Muscle of leg (tissue), 11 donors: ENCODE results near the gene PPCS. TPM values are rescaled to one million over a fixed set of nuclear protein-coding genes. Genes with fewer than 3 reads are reported as not detected.
A peak's percentile ranks its signal among the peaks of the same experiment; 100 is the strongest.

ENCODE experiments used
- DNase-seq: peaks from one replicate; pipeline ENCODE4 v3.0.0; 2013
- H3K27ac ChIP-seq: one replicate; pipeline ENCODE4 v1.5.1; 2013; ENCODE audit warnings: mild to moderate bottlenecking, low read length, control low read depth
- H3K27me3 ChIP-seq: one replicate; pipeline ENCODE4 v1.6.1; 2013; ENCODE audit warnings: low read length; ENCODE audit not compliant: control insufficient read depth, insufficient read depth
- H3K36me3 ChIP-seq: one replicate; pipeline ENCODE4 v1.6.1; 2013; ENCODE audit warnings: low read length; ENCODE audit not compliant: control insufficient read depth, insufficient read depth
- H3K4me1 ChIP-seq: one replicate; pipeline ENCODE4 v1.6.1; 2013; ENCODE audit warnings: low read length; ENCODE audit not compliant: control insufficient read depth, insufficient read depth
- H3K4me3 ChIP-seq: one replicate; pipeline ENCODE4 v1.5.1; 2013; ENCODE audit warnings: low read length, control low read depth
- H3K9me3 ChIP-seq: replicated peaks from 2 replicates; pipeline ENCODE4 v1.6.1; 2013; ENCODE audit warnings: low read depth, low read length; ENCODE audit not compliant: control insufficient read depth
- WGBS: methylation state at CpG from one replicate; pipeline ENCODE4 v1.1.5; 2013; ENCODE audit warnings: missing lambda C conversion rate; ENCODE audit not compliant: insufficient coverage; 5-methylcytosine and 5-hydroxymethylcytosine counted together
- polyA plus RNA-seq, 8 donors: library from polyadenylated mRNA; unstranded; fragments of 120-200 nt; gene quantifications; one replicate each; pipeline versions ENCODE4 v1.2.1 to v1.2.3, GENCODE V29; 2013; ENCODE audit warnings: inconsistent platforms in 1 of 8, low replicate concordance in 1 of 8; ENCODE audit not compliant: insufficient read length in 8 of 8, insufficient read depth in 1 of 8
- total RNA-seq: library from RNA; stranded (reverse); fragments of 120-200 nt; gene quantifications from one replicate; pipeline ENCODE4 v1.2.4, GENCODE V29; 2013

PPCS gene
- total and polyA plus RNA-seq, 9 donors = 35.1 to 41.0 (median 39.5) TPM

DNA sequence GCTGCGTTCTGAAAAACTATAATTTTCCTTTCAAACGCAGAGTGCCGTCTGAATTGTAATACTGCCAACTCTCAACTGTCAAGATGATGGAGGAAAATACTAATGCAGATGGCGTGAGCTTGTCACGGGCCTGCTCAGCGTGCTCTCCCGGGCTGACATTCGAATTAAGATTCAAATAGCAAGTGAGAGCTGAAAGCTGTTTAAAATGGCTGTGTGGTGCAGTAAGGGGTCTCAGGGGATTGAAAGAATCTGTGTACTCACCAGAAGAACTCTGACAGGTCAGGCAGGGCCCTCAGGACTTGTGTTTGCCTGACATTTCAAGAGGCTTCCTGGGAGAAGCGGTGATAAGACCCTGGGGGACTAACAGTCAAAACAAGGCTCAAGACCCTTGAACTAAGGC lies 33.6 kb upstream of the PPCS start:
- H3K27me3 ChIP-seq = no peaks in the 10 kb centered on the region
- peaks cover 53% of the 10 kb centered on the region for H3K4me1 ChIP-seq
- no peaks in the 10 kb centered on the region for H3K9me3 ChIP-seq
- WGBS = 14% methylated on average over 6 of the region's 9 CpGs
- H3K27ac ChIP-seq = no peak overlapping the region
- no peaks in the 10 kb centered on the region for H3K36me3 ChIP-seq
- H3K4me3 ChIP-seq = no peak overlapping the region
- DNase-seq = peak; percentile 60

DNA sequence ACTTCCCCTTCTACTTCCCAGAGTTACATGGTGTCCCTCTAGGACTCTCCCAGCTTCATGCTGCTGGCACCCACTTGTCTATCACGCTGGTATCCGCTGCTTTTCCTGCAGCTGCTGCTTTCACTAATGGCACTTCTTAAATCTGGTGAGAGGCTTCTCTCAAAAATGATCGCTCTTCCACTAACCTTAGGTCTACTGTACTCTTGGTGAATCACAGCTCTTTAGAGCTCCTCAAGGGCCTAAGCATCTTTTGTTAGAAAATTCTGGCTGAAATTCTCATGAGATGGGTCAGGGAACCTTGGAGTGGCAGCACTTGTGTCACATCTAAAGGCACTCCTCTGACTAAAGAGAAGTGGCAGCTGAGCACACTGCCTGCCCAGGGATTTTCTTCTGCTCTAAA lies 32.7 kb upstream of the PPCS start:
- WGBS = 100% methylated on average over 2 of the region's 3 CpGs
- H3K27me3 ChIP-seq = no peaks in the 10 kb centered on the region
- peak overlapping the region; percentile 56 for H3K27ac ChIP-seq
- DNase-seq = peak; percentile 43
- peaks cover 46% of the 10 kb centered on the region for H3K4me1 ChIP-seq
- no peaks in the 10 kb centered on the region for H3K9me3 ChIP-seq
- H3K4me3 ChIP-seq = no peak overlapping the region
- no peaks in the 10 kb centered on the region for H3K36me3 ChIP-seq

DNA sequence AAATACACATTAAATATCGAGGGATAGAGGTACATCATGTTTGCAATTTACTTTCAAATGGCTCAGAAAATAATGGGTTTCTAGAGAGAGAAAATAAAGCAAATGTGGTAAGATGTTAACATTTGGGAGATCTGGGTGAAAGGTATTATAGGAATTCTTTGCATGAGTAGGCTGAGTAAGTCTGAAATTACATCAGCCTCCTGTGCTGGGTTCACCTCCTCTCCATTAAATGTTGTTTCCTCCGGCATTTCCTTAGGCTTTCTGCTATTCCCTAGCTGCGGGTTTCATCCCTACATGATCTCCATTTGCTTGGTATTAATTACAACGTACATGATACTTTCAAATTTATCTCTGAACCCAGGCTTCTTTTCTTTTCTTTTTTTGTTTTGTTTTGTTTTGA lies 32.1 kb upstream of the PPCS start:
- H3K4me3 ChIP-seq = no peak overlapping the region
- DNase-seq = no peak
- H3K36me3 ChIP-seq = no peaks in the 10 kb centered on the region
- H3K9me3 ChIP-seq = no peaks in the 10 kb centered on the region
- no CpG with 5 or more reads among the region's 4 CpGs for WGBS
- no peak overlapping the region for H3K27ac ChIP-seq
- H3K4me1 ChIP-seq = peaks cover 42% of the 10 kb centered on the region
- no peaks in the 10 kb centered on the region for H3K27me3 ChIP-seq

DNA sequence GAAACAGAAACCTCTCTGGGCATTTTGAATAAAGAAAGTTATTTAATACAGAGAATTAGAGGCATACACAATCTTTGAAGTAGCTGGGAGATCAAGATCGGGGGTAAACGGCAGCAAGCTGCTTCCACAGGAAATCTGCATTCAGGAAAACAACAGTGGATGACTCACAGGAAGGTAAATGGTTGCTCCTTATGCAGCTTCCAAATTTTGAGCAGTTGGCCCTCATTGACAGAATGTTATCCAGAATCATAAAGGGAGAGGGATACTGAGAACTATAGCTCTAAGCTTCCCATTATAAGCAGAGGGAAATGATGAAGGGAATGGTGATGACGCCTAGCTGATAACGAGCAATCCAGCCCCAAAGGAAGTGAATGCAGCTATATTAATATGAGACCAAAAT lies 29.1 kb upstream of the PPCS start:
- 0% methylated on average over 1 of the region's 4 CpGs for WGBS

DNA sequence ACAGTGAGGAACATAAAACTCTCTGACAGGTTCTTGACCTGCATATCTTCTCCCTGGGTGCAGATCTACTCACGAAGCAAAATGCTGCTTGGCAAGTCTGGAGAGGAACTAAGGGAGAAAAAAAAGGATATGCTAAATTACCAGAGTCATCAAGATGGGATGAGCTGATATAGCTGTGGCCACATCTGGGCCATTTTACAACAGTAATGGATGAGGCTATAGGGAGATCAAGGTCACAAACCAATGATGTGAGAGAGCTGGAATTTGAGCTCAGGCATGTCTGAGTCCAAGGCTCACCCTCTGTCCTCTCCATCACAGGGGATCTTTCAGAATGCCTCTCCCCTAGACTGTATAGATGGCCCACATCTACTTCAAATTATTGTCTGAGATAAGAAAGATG lies 26.7 kb upstream of the PPCS start:
- DNase-seq = no peak
- WGBS = no CpG with 5 or more reads among the region's 1 CpG
- H3K4me1 ChIP-seq = peaks cover 2% of the 10 kb centered on the region
- no peaks in the 10 kb centered on the region for H3K9me3 ChIP-seq
- H3K27ac ChIP-seq = no peak overlapping the region
- H3K4me3 ChIP-seq = no peak overlapping the region
- H3K36me3 ChIP-seq = no peaks in the 10 kb centered on the region
- H3K27me3 ChIP-seq = no peaks in the 10 kb centered on the region

More for the DNA sequence above, 29.1 kb upstream of the PPCS start:
- Histone ChIP-seq H3K4me1 (peaks cover 13% of the 10 kb centered on the region), H3K9me3 (no peaks in the 10 kb centered on the region), H3K4me3 (no peak overlapping the region), H3K27me3 (no peaks in the 10 kb centered on the region), H3K27ac (no peak overlapping the region), H3K36me3 (no peaks in the 10 kb centered on the region)
- no peak for DNase-seq

DNA sequence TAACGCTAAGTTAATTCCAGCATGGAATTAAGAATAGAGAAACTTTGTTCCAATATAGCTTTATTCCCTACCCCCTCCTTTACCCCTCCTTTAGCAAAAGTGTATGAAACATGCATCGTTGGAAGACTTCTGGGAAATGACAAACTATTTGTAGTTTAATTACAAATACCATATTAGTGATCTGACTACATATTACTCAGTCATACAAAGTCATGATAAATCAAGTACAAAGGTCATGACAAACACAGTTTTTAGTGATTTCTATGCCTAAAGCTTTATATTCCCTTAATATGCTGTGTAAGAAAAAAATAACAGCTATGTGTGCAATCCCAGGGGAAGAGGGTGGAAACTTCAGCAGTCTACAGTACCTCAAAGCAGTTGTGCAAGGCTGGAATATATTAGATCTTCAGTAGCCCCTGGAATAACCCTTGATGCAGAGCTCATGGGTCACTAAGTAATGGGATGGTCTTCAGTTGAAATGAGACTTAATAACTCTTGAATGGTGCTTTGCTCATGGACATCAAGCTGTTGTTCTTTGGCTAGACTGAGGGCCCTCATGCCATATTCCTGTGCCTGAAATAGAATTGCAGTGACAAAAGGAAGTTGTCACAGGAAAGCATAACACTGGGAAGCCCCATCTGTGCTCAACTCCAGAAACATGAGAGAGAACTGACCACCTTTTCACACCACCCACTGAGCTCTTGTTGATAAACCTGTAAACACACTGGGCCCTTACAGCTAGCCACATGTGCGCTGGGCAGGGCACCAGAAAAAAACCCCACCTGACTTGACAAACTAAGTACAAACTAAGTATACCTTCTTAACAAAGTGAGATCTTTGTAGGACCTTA lies 25.8 kb upstream of the PPCS start:
- no peak overlapping the region for H3K27ac ChIP-seq
- no peak overlapping the region for H3K4me3 ChIP-seq
- no peaks in the 10 kb centered on the region for H3K36me3 ChIP-seq
- DNase-seq = no peak
- no peaks in the 10 kb centered on the region for H3K27me3 ChIP-seq
- H3K9me3 ChIP-seq = no peaks in the 10 kb centered on the region
- peaks cover 2% of the 10 kb centered on the region for H3K4me1 ChIP-seq
- WGBS = no CpG with 5 or more reads among the region's 3 CpGs

DNA sequence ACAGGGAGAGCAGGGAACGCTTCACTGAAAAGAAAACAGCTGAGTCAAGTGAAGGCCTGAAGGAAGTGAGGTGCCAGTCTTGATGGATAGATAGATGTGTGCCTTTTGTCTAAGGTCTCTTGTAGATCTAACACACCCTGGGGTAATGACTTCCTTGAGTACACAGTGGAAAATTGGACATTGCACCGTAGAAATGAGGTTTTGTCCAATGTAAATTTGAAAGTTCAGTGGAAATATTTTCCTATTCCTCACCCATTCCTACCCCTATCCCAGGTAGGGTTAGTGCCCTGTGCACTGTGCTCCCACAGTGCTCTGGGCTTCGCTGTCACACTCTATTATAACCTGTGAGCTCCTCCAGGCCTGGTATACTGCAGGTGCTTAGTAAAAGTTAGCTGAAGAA lies 24.8 kb upstream of the PPCS start:
- WGBS = 92% methylated on average over 1 of the region's 3 CpGs
- no peaks in the 10 kb centered on the region for H3K27me3 ChIP-seq
- DNase-seq = no peak
- peaks cover 2% of the 10 kb centered on the region for H3K4me1 ChIP-seq
- no peaks in the 10 kb centered on the region for H3K9me3 ChIP-seq
- H3K36me3 ChIP-seq = no peaks in the 10 kb centered on the region
- no peak overlapping the region for H3K27ac ChIP-seq
- no peak overlapping the region for H3K4me3 ChIP-seq

DNA sequence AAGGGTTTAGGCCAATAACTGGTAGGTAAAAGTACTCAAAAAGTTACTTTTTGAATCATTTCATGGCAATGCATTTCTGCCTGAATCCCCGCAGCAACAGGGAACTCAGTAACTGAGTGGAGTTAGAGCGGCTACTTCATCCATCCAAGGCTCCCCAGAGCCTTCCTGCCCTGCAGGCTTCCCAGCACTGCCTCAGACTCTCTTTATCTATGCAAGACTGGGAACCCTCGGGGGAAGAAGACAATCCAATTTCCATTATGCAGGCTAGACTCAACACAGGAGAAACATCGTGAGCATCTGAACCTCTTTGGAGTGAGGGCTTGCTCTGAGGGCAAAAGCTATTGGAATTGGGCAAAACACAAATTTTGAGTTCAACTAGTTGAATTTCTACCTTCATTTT lies 23.6 kb upstream of the PPCS start:
- H3K27me3 ChIP-seq = no peaks in the 10 kb centered on the region
- DNase-seq = no peak
- no peak overlapping the region for H3K4me3 ChIP-seq
- H3K36me3 ChIP-seq = no peaks in the 10 kb centered on the region
- H3K4me1 ChIP-seq = peaks cover 2% of the 10 kb centered on the region
- no peaks in the 10 kb centered on the region for H3K9me3 ChIP-seq
- H3K27ac ChIP-seq = no peak overlapping the region
- 53% methylated on average over 2 of the region's 4 CpGs for WGBS

DNA sequence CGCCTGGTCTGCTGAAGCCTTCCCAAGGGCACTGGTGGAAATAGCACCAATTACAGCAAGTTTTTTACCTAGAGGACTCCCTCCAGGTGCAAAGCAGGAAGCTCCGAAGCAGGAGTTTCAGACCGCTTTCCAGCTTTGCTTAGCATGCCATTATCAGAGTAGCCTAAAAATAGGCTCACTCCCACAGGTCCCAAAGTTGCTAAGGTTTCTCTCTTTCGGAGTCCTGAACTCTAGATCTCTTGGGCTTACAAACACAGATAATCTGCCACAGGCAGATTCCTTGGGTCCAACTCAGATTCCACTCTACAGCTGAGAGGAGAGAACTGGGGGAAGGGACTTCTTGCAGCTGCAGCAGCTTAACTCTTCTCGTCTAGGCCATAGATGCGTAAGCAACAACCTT lies 23.0 kb upstream of the PPCS start:
- Histone ChIP-seq H3K4me1 (peaks cover 2% of the 10 kb centered on the region), H3K27ac (no peak overlapping the region), H3K27me3 (no peaks in the 10 kb centered on the region), H3K9me3 (no peaks in the 10 kb centered on the region), H3K36me3 (no peaks in the 10 kb centered on the region), H3K4me3 (no peak overlapping the region)
- peak; percentile 80 for DNase-seq
- WGBS = 33% methylated on average over 2 of the region's 6 CpGs

DNA sequence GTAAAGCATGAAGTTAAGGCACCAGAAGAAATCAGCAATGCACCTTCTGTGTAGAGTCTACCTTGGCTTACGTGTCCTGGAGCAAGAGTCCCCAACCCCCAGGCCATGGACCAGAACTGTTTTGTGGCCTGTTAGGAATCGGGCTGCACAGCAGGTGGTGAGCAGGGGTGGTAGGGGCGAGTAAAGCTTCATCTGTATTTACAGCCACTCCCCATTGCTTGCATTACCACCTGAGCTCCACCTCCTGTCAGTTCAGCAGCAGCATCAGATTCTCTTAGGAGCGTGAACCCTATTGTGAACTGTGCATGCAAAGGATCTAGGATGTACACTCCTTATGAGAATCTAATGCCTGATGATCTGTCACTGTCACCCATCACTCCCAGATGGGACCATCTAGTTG lies 22.0 kb upstream of the PPCS start:
- H3K27me3 ChIP-seq = no peaks in the 10 kb centered on the region
- no peak overlapping the region for H3K4me3 ChIP-seq
- no peak overlapping the region for H3K27ac ChIP-seq
- peaks cover 2% of the 10 kb centered on the region for H3K4me1 ChIP-seq
- 100% methylated on average over 1 of the region's 4 CpGs for WGBS
- DNase-seq = no peak
- no peaks in the 10 kb centered on the region for H3K36me3 ChIP-seq
- no peaks in the 10 kb centered on the region for H3K9me3 ChIP-seq

DNA sequence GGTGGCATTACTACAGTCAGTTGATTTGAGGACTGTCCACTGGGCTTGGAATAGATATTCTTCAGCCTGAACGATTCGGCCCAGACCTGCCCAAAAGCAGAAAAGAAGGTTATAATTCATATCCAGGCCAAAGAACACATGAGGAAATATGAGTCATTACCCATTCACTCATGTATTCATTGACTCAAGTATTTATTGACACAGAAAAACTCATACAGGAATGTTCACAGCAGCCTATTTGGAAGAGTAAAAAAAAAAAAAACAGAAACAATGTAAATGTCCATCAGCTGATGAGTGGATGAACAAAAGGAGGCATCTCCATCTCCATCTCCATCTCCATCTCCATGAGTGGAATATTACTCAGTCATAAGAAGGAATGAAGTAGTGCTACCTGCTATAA lies 16.4 kb upstream of the PPCS start:
- Histone ChIP-seq H3K9me3 (no peaks in the 10 kb centered on the region), H3K4me3 (no peak overlapping the region), H3K4me1 (no peaks in the 10 kb centered on the region), H3K36me3 (no peaks in the 10 kb centered on the region), H3K27me3 (no peaks in the 10 kb centered on the region), H3K27ac (no peak overlapping the region)
- DNase-seq = no peak
- WGBS = 75% methylated on average over 2 of the region's 2 CpGs
